Measurements from ENCODE around the gene PTPN1. TPM values are rescaled to one million over a fixed set of nuclear protein-coding genes. Genes with fewer than 3 reads are reported as not detected.
"Not testable (repeated sequence)": the region's sequence is repeated elsewhere in the genome, so short reads cannot be mapped to it uniquely, and the experiment has no call there.

PTPN1 gene
- total and polyA plus RNA-seq, 2 of the 13 experiments (the other 11 are each of a cell fraction or from before 2014, with no cell fraction given): 17.7 to 37.2 TPM

DNA sequence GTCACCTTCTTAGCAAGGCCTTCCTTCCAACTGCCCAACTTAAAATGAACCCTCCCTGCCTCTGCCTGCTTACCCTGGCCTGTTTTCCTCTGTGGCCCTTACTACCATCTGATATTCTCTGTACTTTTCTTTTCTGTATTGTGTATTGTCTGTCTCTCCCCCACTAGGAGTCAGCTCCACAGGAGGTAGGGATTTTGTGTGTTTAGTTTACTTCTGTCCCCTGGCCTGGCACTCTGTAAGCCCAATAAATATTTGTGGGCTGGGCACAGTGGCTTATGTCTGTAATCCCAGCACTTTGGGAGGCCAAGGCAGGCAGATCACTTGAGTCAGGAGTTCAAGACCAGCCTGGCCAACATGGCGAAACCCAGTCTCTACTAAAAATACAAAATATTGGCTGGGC is 108.4 kb downstream of the PTPN1 start (continued):
- no peak for TF ChIP-seq RFXAP (CRISPR knock-in tag; IDR thresholded peaks at IDR 0.05; ENCODE audit: borderline replicate concordance)
- TF ChIP-seq ZNF180 (CRISPR knock-in tag; IDR thresholded peaks at IDR 0.05; ENCODE audit: borderline replicate concordance, low read depth): no peak
- no peak for TF ChIP-seq DRAP1 (CRISPR knock-in tag; IDR thresholded peaks at IDR 0.05)
- TF ChIP-seq ZNF121 (CRISPR knock-in tag; IDR thresholded peaks at IDR 0.05): no peak
- TF ChIP-seq ZNF577 (CRISPR knock-in tag; IDR thresholded peaks at IDR 0.05; ENCODE audit: borderline replicate concordance, low read depth): no peak
- TF ChIP-seq AFF4 (CRISPR knock-in tag; IDR thresholded peaks at IDR 0.05): no peak
- no peak for TF ChIP-seq NFYC (CRISPR knock-in tag; IDR thresholded peaks at IDR 0.05)
- TF ChIP-seq TAF15 (IDR thresholded peaks at IDR 0.05; ENCODE audit: low read depth, low read length, poor library complexity, severe bottlenecking): no peak

GRCh38 chr20:50620459-50620858 is 110.3 kb downstream of the PTPN1 start:
- H3K36me3 ChIP-seq (replicated peaks in 1 of 2; ENCODE audit: control insufficient read depth in 1 of 2, insufficient read depth in 2 of 2, low read length in 2 of 2); H3K4me3 ChIP-seq (replicated peaks in 1 of 3; ENCODE audit: insufficient read depth in 1 of 3, low read depth in 2 of 3, low read length in 3 of 3); intact Hi-C loops (cut with micrococcal nuclease; ENCODE audit: unreplicated experiment); DNase-seq (ENCODE audit: low spot score); H3K4me2 ChIP-seq (ENCODE audit: low read depth, low read length); POLR2A ChIA-PET; H4K20me1 ChIP-seq (ENCODE audit: insufficient read depth, low read length); BruUV-seq (replicated peaks); in situ Hi-C loops (cut with HindIII; ENCODE audit: extremely low pct_ligation_motif_present, low pct_unique_long_range_greater_than_20kb); H3K27ac ChIP-seq (ENCODE audit: extremely low read length, insufficient read depth, low read length); H3K9me3 ChIP-seq (ENCODE audit: low read length); H3K27me3 ChIP-seq (ENCODE audit: control insufficient read depth in 1 of 2, insufficient read depth in 2 of 2, low read length in 2 of 2); H3K79me2 ChIP-seq (ENCODE audit: insufficient read depth, low read length); FAIRE-seq; H2AFZ ChIP-seq (ENCODE audit: low read length); H3K9ac ChIP-seq (ENCODE audit: insufficient read depth, low read depth, low read length); CTCF ChIA-PET (ENCODE audit: low intra/inter-chr PET ratio, low total read pairs); ATAC-seq: not testable (repeated sequence)
- H3K4me1 ChIP-seq (ENCODE audit: insufficient read depth, low read length): peaks cover 31% of the 10 kb centered on the region
- 88% methylated on average over 9 of the region's 9 CpGs for WGBS (ENCODE audit: low lambda C conversion rate)
